Peyer's patch (tissue), 4 donors: ENCODE measurements around the gene HTT. TPM values are rescaled to one million over a fixed set of nuclear protein-coding genes. Genes with fewer than 3 reads are reported as not detected.

Experiments
- DNase-seq, 3 donors: peaks; one replicate each; pipeline ENCODE4 v3.0.0-alpha.2; 2017 to 2019
- H3K27ac ChIP-seq, 4 donors: fragments of 200-600 bp; sonication (generic); one replicate each; pipeline ENCODE4 v1.5.1; 2016 to 2019
- H3K27me3 ChIP-seq, 2 donors: fragments of 200-600 bp; sonication (generic); one replicate each; pipeline ENCODE4 v1.5.1; 2019
- H3K36me3 ChIP-seq, 3 donors: fragments of 200-600 bp; sonication (generic); one replicate each; pipeline ENCODE4 v1.5.1; 2016 to 2019
- H3K4me1 ChIP-seq, 4 donors: fragments of 200-600 bp; sonication (generic); one replicate each; pipeline ENCODE4 v1.5.1; 2016 to 2019
- H3K4me3 ChIP-seq, 4 donors: fragments of 200-600 bp; sonication (generic); 1 replicate in 3 of 4; 2 replicates in 1 of 4; pipeline ENCODE4 v1.5.1; 2016 to 2019; ENCODE audit warnings: mild to moderate bottlenecking in 1 of 4
- H3K9me3 ChIP-seq, 4 donors: fragments of 200-600 bp; sonication (generic); one replicate each; pipeline ENCODE4 v1.5.1; 2016 to 2019; ENCODE audit warnings: mild to moderate bottlenecking in 1 of 4
- CTCF ChIP-seq, 6 experiments: fragments of 450-650 bp in 4 of 6; fragments of 200-600 bp in 2 of 6; sonication (generic) in 1 of 6; IDR thresholded peaks; one replicate each; pipeline ENCODE4 v1.5.1; 2017 to 2019; ENCODE audit warnings: antibody characterized with exemption in 6 of 6, mild to moderate bottlenecking in 3 of 6, moderate library complexity in 1 of 6
- POLR2A ChIP-seq, 2 donors: fragments of 450-650 bp; IDR thresholded peaks; one replicate each; pipeline ENCODE4 v1.5.1; 2017; ENCODE audit warnings: antibody characterized with exemption in 2 of 2, mild to moderate bottlenecking in 2 of 2, moderate library complexity in 2 of 2
- total RNA-seq, 4 donors: library from RNA; depleted of rRNA; stranded (reverse); fragments of >200 nt; gene quantifications; one replicate each; pipeline ENCODE4 v1.1.0, GENCODE V29; 2016

HTT gene
- total RNA-seq, 4 donors from 2014 or later: 62.3 to 133 (median 113) TPM

GRCh38 chr4:3121596-3121995 lies 47.1 kb downstream of the HTT start:
- no peaks in the 10 kb centered on the region for H3K9me3 ChIP-seq
- H3K4me1 ChIP-seq: peaks cover 0 to 5% (median 0%) of the 10 kb centered on the region in 4 donors
- TF ChIP-seq POLR2A (IDR thresholded peaks at IDR 0.05) (no peak), CTCF (IDR thresholded peaks at IDR 0.05) (no peak)
- H3K4me3 ChIP-seq: no peak overlapping the region
- H3K27me3 ChIP-seq: no peaks in the 10 kb centered on the region
- peak overlapping the region in 2 of 4 donors; percentile 1 to 56 for H3K27ac ChIP-seq
- H3K36me3 ChIP-seq: peaks cover 0 to 48% (median 0%) of the 10 kb centered on the region in 3 donors
- DNase-seq: no peak

GRCh38 chr4:3122081-3122563 lies 47.6 kb downstream of the HTT start:
- Histone ChIP-seq H3K27ac (peak overlapping the region; percentile 1 to 58 (median 40)), H3K27me3 (no peaks in the 10 kb centered on the region), H3K4me3 (no peak overlapping the region), H3K9me3 (no peaks in the 10 kb centered on the region), H3K36me3 (peaks cover 0 to 48% (median 0%) of the 10 kb centered on the region in 3 donors), H3K4me1 (peaks cover 0 to 5% (median 0%) of the 10 kb centered on the region in 4 donors)
- no peak for TF ChIP-seq CTCF (IDR thresholded peaks at IDR 0.05)
- no peak for TF ChIP-seq POLR2A (IDR thresholded peaks at IDR 0.05)
- DNase-seq: no peak

- no peak for DNase-seq
- Histone ChIP-seq H3K36me3 (peaks cover 0 to 52% (median 0%) of the 10 kb centered on the region in 3 donors), H3K4me1 (peaks cover 0 to 5% (median 0%) of the 10 kb centered on the region in 4 donors)
Measured at GRCh38 chr4:3123181-3123671, 48.7 kb downstream of the HTT start.

GRCh38 chr4:3124070-3124767 lies 49.7 kb downstream of the HTT start:
- Histone ChIP-seq H3K27ac (peak overlapping the region in 1 of 4 donors; percentile 1), H3K36me3 (peaks cover 0 to 62% (median 0%) of the 10 kb centered on the region in 3 donors), H3K4me3 (no peak overlapping the region), H3K4me1 (peaks cover 0 to 5% (median 0%) of the 10 kb centered on the region in 4 donors), H3K9me3 (no peaks in the 10 kb centered on the region), H3K27me3 (no peaks in the 10 kb centered on the region)
- DNase-seq: no peak
- TF ChIP-seq CTCF (IDR thresholded peaks at IDR 0.05) (no peak), POLR2A (IDR thresholded peaks at IDR 0.05) (no peak)

More at GRCh38 chr4:3123181-3123671, 48.7 kb downstream of the HTT start:
- Histone ChIP-seq H3K4me3 (no peak overlapping the region), H3K9me3 (no peaks in the 10 kb centered on the region), H3K27me3 (no peaks in the 10 kb centered on the region), H3K27ac (peak overlapping the region in 2 of 4 donors; percentile 1 to 56)
- TF ChIP-seq CTCF (IDR thresholded peaks at IDR 0.05) (no peak), POLR2A (IDR thresholded peaks at IDR 0.05) (no peak)

GRCh38 chr4:3127112-3127511 lies 52.6 kb downstream of the HTT start:
- no peaks in the 10 kb centered on the region for H3K9me3 ChIP-seq
- peaks cover 0 to 69% (median 0%) of the 10 kb centered on the region in 3 donors for H3K36me3 ChIP-seq
- no peak overlapping the region for H3K27ac ChIP-seq
- no peak for TF ChIP-seq POLR2A (IDR thresholded peaks at IDR 0.05)
- no peak for TF ChIP-seq CTCF (IDR thresholded peaks at IDR 0.05)
- no peak for DNase-seq
- H3K4me3 ChIP-seq: no peak overlapping the region
- H3K4me1 ChIP-seq: peaks cover 0 to 4% (median 0%) of the 10 kb centered on the region in 4 donors
- no peaks in the 10 kb centered on the region for H3K27me3 ChIP-seq
